ENCODE measurements around the gene ETNK2. TPM values are rescaled to one million over a fixed set of nuclear protein-coding genes. Genes with fewer than 3 reads are reported as not detected.

ETNK2 gene
- total and polyA plus RNA-seq, 2 experiments from 2014 or later: 51.1 to 71.9 TPM

GRCh38 chr1:204192046-204192445 lies 40.2 kb upstream of the ETNK2 start:
- Histone ChIP-seq H3K27ac (no peak overlapping the region), H3K36me3 (replicated peaks; ENCODE audit: insufficient read depth, low read depth) (no peaks in the 10 kb centered on the region), H4K20me1 (ENCODE audit: insufficient read depth, poor library complexity, severe bottlenecking) (no peaks in the 10 kb centered on the region), H3K4me3 (no peak overlapping the region), H3K9me3 (ENCODE audit: low read depth) (no peaks in the 10 kb centered on the region), H3K9me2 (replicated peaks; ENCODE audit: insufficient read depth) (no peaks in the 10 kb centered on the region), H3K4me1 (ENCODE audit: insufficient read depth) (peaks cover 14% of the 10 kb centered on the region), H3K4me2 (no peak overlapping the region), H3K27me3 (peaks cover 9% of the 10 kb centered on the region), H2AFZ (no peak overlapping the region), H3K79me2 (no peaks in the 10 kb centered on the region)
- WGBS (ENCODE audit: low lambda C conversion rate, missing lambda C conversion rate): 95% methylated on average over 2 of the region's 2 CpGs
- TF ChIP-seq CTCF (IDR thresholded peaks at IDR 0.05; ENCODE audit: poor library complexity) (no peak), EZH2phosphoT487 (IDR thresholded peaks at IDR 0.05; ENCODE audit: low read depth, severe bottlenecking, unreplicated experiment) (no peak), EZH2 (IDR thresholded peaks at IDR 0.05; ENCODE audit: borderline replicate concordance) (no peak)
- no peak for DNase-seq (ENCODE audit: low spot score)

- TF ChIP-seq EZH2phosphoT487 (IDR thresholded peaks at IDR 0.05; ENCODE audit: low read depth, severe bottlenecking, unreplicated experiment): no peak
- TF ChIP-seq CTCF (IDR thresholded peaks at IDR 0.05; ENCODE audit: poor library complexity): no peak
- no peak for TF ChIP-seq EZH2 (IDR thresholded peaks at IDR 0.05; ENCODE audit: borderline replicate concordance)
- Histone ChIP-seq H3K27ac (peak overlapping the region; percentile 91), H3K4me2 (no peak overlapping the region), H3K9me3 (ENCODE audit: low read depth) (no peaks in the 10 kb centered on the region), H3K9me2 (replicated peaks; ENCODE audit: insufficient read depth) (no peaks in the 10 kb centered on the region), H3K36me3 (replicated peaks; ENCODE audit: insufficient read depth, low read depth) (no peaks in the 10 kb centered on the region), H3K27me3 (peaks cover 13% of the 10 kb centered on the region), H4K20me1 (ENCODE audit: insufficient read depth, poor library complexity, severe bottlenecking) (no peaks in the 10 kb centered on the region), H3K4me3 (no peak overlapping the region), H2AFZ (no peak overlapping the region), H3K4me1 (ENCODE audit: insufficient read depth) (peaks cover 14% of the 10 kb centered on the region), H3K79me2 (no peaks in the 10 kb centered on the region)
- 93% methylated on average over 7 of the region's 7 CpGs for WGBS (ENCODE audit: low lambda C conversion rate, missing lambda C conversion rate)
- no peak for DNase-seq (ENCODE audit: low spot score)
These were observed 39.6 kb upstream of the ETNK2 start for GRCh38 chr1:204191456-204191855.

- TF ChIP-seq EZH2 (IDR thresholded peaks at IDR 0.05; ENCODE audit: borderline replicate concordance): no peak
- Histone ChIP-seq H2AFZ (peak overlapping the region; percentile 57), H4K20me1 (ENCODE audit: insufficient read depth, poor library complexity, severe bottlenecking) (no peaks in the 10 kb centered on the region), H3K9me2 (replicated peaks; ENCODE audit: insufficient read depth) (no peaks in the 10 kb centered on the region), H3K4me2 (peak overlapping the region; percentile 84), H3K4me1 (ENCODE audit: insufficient read depth) (peaks cover 14% of the 10 kb centered on the region), H3K4me3 (no peak overlapping the region), H3K79me2 (no peaks in the 10 kb centered on the region), H3K9me3 (ENCODE audit: low read depth) (no peaks in the 10 kb centered on the region), H3K27me3 (peaks cover 13% of the 10 kb centered on the region), H3K27ac (peak overlapping the region; percentile 91), H3K36me3 (replicated peaks; ENCODE audit: insufficient read depth, low read depth) (no peaks in the 10 kb centered on the region)
- peak; percentile 88 for DNase-seq (ENCODE audit: low spot score)
- 17% methylated on average over 32 of the region's 44 CpGs for WGBS (ENCODE audit: low lambda C conversion rate, missing lambda C conversion rate)
These were observed 38.7 kb upstream of the ETNK2 start for GRCh38 chr1:204190212-204191211.

GRCh38 chr1:204188959-204189639 lies 37.3 kb upstream of the ETNK2 start:
- Histone ChIP-seq H2AFZ (no peak overlapping the region), H3K9me2 (replicated peaks; ENCODE audit: insufficient read depth) (no peaks in the 10 kb centered on the region), H3K79me2 (no peaks in the 10 kb centered on the region), H3K4me3 (no peak overlapping the region), H3K36me3 (replicated peaks; ENCODE audit: insufficient read depth, low read depth) (no peaks in the 10 kb centered on the region), H3K27ac (no peak overlapping the region), H3K9me3 (ENCODE audit: low read depth) (no peaks in the 10 kb centered on the region), H3K27me3 (peaks cover 13% of the 10 kb centered on the region), H3K4me2 (no peak overlapping the region), H3K4me1 (ENCODE audit: insufficient read depth) (peaks cover 14% of the 10 kb centered on the region), H4K20me1 (ENCODE audit: insufficient read depth, poor library complexity, severe bottlenecking) (no peaks in the 10 kb centered on the region)
- WGBS (ENCODE audit: low lambda C conversion rate, missing lambda C conversion rate): 88% methylated on average over 11 of the region's 11 CpGs
- TF ChIP-seq EZH2phosphoT487 (IDR thresholded peaks at IDR 0.05; ENCODE audit: low read depth, severe bottlenecking, unreplicated experiment) (no peak), EZH2 (IDR thresholded peaks at IDR 0.05; ENCODE audit: borderline replicate concordance) (no peak), CTCF (IDR thresholded peaks at IDR 0.05; ENCODE audit: poor library complexity) (no peak)
- no peak for DNase-seq (ENCODE audit: low spot score)
